A673 (cell line): ENCODE measurements around the gene OSGIN1. TPM values are rescaled to one million over a fixed set of nuclear protein-coding genes. Genes with fewer than 3 reads are reported as not detected.

Experiments
- BruUV-seq: library from RNA; stranded (reverse); fragments of 400-500 nt; replicated peaks from 2 replicates; lab custom pipeline; 2021; lab: Mats Ljungman, UMichigan
- CTCF ChIA-PET: fragments of 300-600 bp; sonication (Branson Sonifier 250); formaldehyde crosslinking; loops from one replicate; lab custom pipeline; 2022; ENCODE audit warnings: antibody characterized with exemption; lab: Charles Lee
- POLR2A ChIA-PET: fragments of 300-600 bp; sonication (Branson Sonifier 250); formaldehyde crosslinking; loops from one replicate; lab custom pipeline; 2022; ENCODE audit warnings: antibody characterized with exemption; ENCODE audit not compliant: low non-redundant PET; lab: Charles Lee
- DNase-seq: peaks from one replicate; pipeline ENCODE4 v3.0.0-alpha.2; 2015; ENCODE audit warnings: low spot score
- H3K27ac ChIP-seq: fragments of 200-600 bp; sonication (generic); 2 replicates; pipeline ENCODE4 v1.5.1; 2016; ENCODE audit warnings: mixed run types, low read depth, mild to moderate bottlenecking, mixed read lengths, antibody characterized with exemption, low read length; ENCODE audit not compliant: poor library complexity, severe bottlenecking
- H3K27me3 ChIP-seq: fragments of 200-600 bp; sonication (generic); replicated peaks from 2 replicates; pipeline ENCODE4 v1.6.1; 2017; ENCODE audit warnings: mixed run types, low read depth, mild to moderate bottlenecking, mixed read lengths, antibody characterized with exemption, low read length; ENCODE audit not compliant: insufficient read depth, poor library complexity
- H3K36me3 ChIP-seq: fragments of 200-600 bp; sonication (generic); 2 replicates; pipeline ENCODE4 v1.6.1; 2016; ENCODE audit warnings: mixed run types, mild to moderate bottlenecking, mixed read lengths, antibody characterized with exemption, low read length; ENCODE audit not compliant: insufficient read depth, poor library complexity, severe bottlenecking
- H3K4me1 ChIP-seq: fragments of 200-600 bp; sonication (generic); 2 replicates; pipeline ENCODE4 v1.6.1; 2017; ENCODE audit warnings: mixed run types, mild to moderate bottlenecking, mixed read lengths, antibody characterized with exemption, low read length; ENCODE audit not compliant: insufficient read depth, poor library complexity, severe bottlenecking
- H3K4me3 ChIP-seq: fragments of 200-600 bp; sonication (generic); 2 replicates; pipeline ENCODE4 v1.5.1; 2016; ENCODE audit warnings: low read depth, mixed run types, mild to moderate bottlenecking, mixed read lengths, low read length; ENCODE audit not compliant: poor library complexity, severe bottlenecking
- H3K9me3 ChIP-seq: fragments of 200-600 bp; sonication (generic); 2 replicates; pipeline ENCODE4 v1.6.1; 2016; ENCODE audit warnings: mixed run types, low read depth, mild to moderate bottlenecking, mixed read lengths, antibody characterized with exemption, low read length; ENCODE audit not compliant: poor library complexity, severe bottlenecking
- CTCF ChIP-seq: fragments of 300-800, 200-600 bp; sonication (generic); conservative IDR thresholded peaks from 2 replicates; pipeline ENCODE4 v1.5.1; 2017; ENCODE audit warnings: low read depth, mild to moderate bottlenecking, antibody characterized with exemption, low read length, moderate library complexity, mixed read lengths
- EZH2 ChIP-seq: fragments of 200-600 bp; sonication (generic); IDR thresholded peaks from 2 replicates; pipeline ENCODE4 v1.6.1; 2017; ENCODE audit warnings: borderline replicate concordance, low read depth, mild to moderate bottlenecking, mixed read lengths, antibody characterized with exemption, low read length; ENCODE audit not compliant: poor library complexity, severe bottlenecking
- intact Hi-C: fragments of 100-400 bp; cut with micrococcal nuclease; formaldehyde crosslinking; loops from one replicate; pipeline ENCODE4 v1.10.0; 2022; ENCODE audit not compliant: unreplicated experiment
- total RNA-seq: library from RNA; stranded (reverse); gene quantifications from 2 replicates; pipeline ENCODE4 v1.2.3, GENCODE V29; 2021

The OSGIN1 gene
- total RNA-seq, 1 experiment from 2014 or later = 2.4 TPM

- TF ChIP-seq EZH2 (no peak), CTCF (no peak)
- intact Hi-C loops = no loop called here
- ChIA-PET POLR2A (no interaction called here), CTCF (no interaction called here)
- no peak for DNase-seq
- no peaks in the 10 kb centered on the region for H3K27me3 ChIP-seq
- no TSS peak for BruUV-seq
- H3K4me3 ChIP-seq = no peak overlapping the region
- no peaks in the 10 kb centered on the region for H3K36me3 ChIP-seq
- no peaks in the 10 kb centered on the region for H3K4me1 ChIP-seq
- no peaks in the 10 kb centered on the region for H3K9me3 ChIP-seq
- H3K27ac ChIP-seq = no peak overlapping the region
Measured at GRCh38 chr16:83907111-83907510, 45.9 kb upstream of the OSGIN1 start.

GRCh38 chr16:83907631-83908250 lies 45.3 kb upstream of the OSGIN1 start:
- H3K27me3 ChIP-seq = no peaks in the 10 kb centered on the region
- no peaks in the 10 kb centered on the region for H3K4me1 ChIP-seq
- DNase-seq = no peak
- ChIA-PET CTCF (no interaction called here), POLR2A (no interaction called here)
- intact Hi-C loops = no loop called here
- H3K9me3 ChIP-seq = no peaks in the 10 kb centered on the region
- no peak overlapping the region for H3K27ac ChIP-seq
- TF ChIP-seq EZH2 = no peak
- H3K4me3 ChIP-seq = no peak overlapping the region
- BruUV-seq = no TSS peak
- no peaks in the 10 kb centered on the region for H3K36me3 ChIP-seq

- ChIA-PET CTCF (no interaction called here), POLR2A (no interaction called here)
- no peak for TF ChIP-seq CTCF
- TF ChIP-seq EZH2 = no peak
- intact Hi-C loops = no loop called here
- H3K9me3 ChIP-seq = no peaks in the 10 kb centered on the region
- no peaks in the 10 kb centered on the region for H3K27me3 ChIP-seq
- no TSS peak for BruUV-seq
- H3K4me1 ChIP-seq = no peaks in the 10 kb centered on the region
- H3K27ac ChIP-seq = no peak overlapping the region
- H3K36me3 ChIP-seq = no peaks in the 10 kb centered on the region
- no peak for DNase-seq
- H3K4me3 ChIP-seq = no peak overlapping the region
Measured at GRCh38 chr16:83908798-83909197, 44.2 kb upstream of the OSGIN1 start.

- Histone ChIP-seq H3K4me3 (no peak overlapping the region), H3K27ac (no peak overlapping the region), H3K9me3 (no peaks in the 10 kb centered on the region), H3K4me1 (no peaks in the 10 kb centered on the region), H3K27me3 (no peaks in the 10 kb centered on the region), H3K36me3 (no peaks in the 10 kb centered on the region)
- BruUV-seq = no TSS peak
- no peak for DNase-seq
- TF ChIP-seq CTCF (no peak), EZH2 (no peak)
- CTCF ChIA-PET = no interaction called here
- intact Hi-C loops = no loop called here
- POLR2A ChIA-PET = no interaction called here
Measured at GRCh38 chr16:83911290-83911689, 41.8 kb upstream of the OSGIN1 start.
